Activated T-cell treated with anti-CD3 and anti-CD28 coated beads for 48 hours (primary cell): ENCODE measurements around the gene SFTPB.

Experiments used
- DNase-seq: peaks from one replicate; pipeline ENCODE4 v3.0.0-alpha.2; 2020; ENCODE audit warnings: low read depth

SFTPB gene

GRCh38 chr2:85611705-85612587, 56.1 kb downstream of the SFTPB start, which contains the start of gene C2orf68:
Gene C2orf68, minus strand, starts transcription at chr2:85612066. Its CDS starts 82 bp downstream, at chr2:85611984.
- DNase-seq, result peak; percentile 88

DNA sequence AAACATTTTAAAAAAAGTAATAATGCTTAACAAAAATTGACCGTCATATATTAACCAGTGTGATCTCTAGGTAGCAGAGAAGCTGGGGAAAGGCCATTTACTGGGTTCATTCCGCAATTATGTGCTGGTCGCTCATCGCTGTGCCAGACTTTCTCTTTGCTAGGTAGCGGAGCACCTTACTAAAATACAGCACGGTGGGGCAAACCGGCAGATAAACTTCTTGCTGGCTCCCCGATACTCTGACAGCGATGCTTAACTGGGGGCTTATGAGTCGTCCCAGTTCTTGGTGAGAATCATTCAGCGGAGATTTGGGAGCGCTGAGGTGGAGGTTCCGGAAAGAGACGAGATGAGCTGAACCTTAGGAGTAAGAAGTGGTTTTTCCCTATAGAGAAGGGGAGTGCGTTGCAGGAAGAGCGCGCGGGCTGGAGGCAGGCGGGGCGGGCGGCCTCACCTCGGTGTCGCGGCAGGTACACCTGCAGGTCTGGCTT, 56.7 kb downstream of the SFTPB start:
- no peak for DNase-seq
